K562 (cell line): ENCODE measurements around the gene MRAP2.
"Not testable (repeated sequence)": the region's sequence is repeated elsewhere in the genome, so short reads cannot be mapped to it uniquely, and the experiment has no call there.

Experiments used
- FOXM1 ChIP-seq, 2 experiments: fragments of 450-650 bp in 1 of 2; sonication (generic) in 1 of 2; formaldehyde crosslinking in 1 of 2; IDR thresholded peaks; 2 replicates each; pipeline versions ENCODE4 v1.6.1 to v1.9.0; 2017 to 2022; ENCODE audit warnings: low read depth in 2 of 2, mild to moderate bottlenecking in 2 of 2, missing genetic modification reagents in 1 of 2, moderate library complexity in 1 of 2
- HCFC1 ChIP-seq: IDR thresholded peaks from 2 replicates; pipeline ENCODE4 v1.6.1; 2012; ENCODE audit warnings: low read depth, low read length, improper control_type of control experiment
- KLF16 ChIP-seq: IDR thresholded peaks from 2 replicates; pipeline ENCODE4 v1.6.1; 2016; ENCODE audit warnings: antibody characterized with exemption
- NBN ChIP-seq: fragments of 450-650 bp; IDR thresholded peaks from 2 replicates; pipeline ENCODE4 v1.6.1; 2016; ENCODE audit warnings: low read depth, mild to moderate bottlenecking
- NEUROD1 ChIP-seq: fragments of 150-350 bp; IDR thresholded peaks from 2 replicates; pipeline ENCODE4 v1.6.1; 2014; ENCODE audit warnings: borderline replicate concordance, low read length, low read depth; ENCODE audit not compliant: partially characterized antibody
- RFX1 ChIP-seq: fragments of 450-650 bp; IDR thresholded peaks from 2 replicates; pipeline ENCODE4 v1.6.1; 2016; ENCODE audit warnings: mild to moderate bottlenecking, moderate library complexity
- SIN3A ChIP-seq, 2 experiments: fragments of 150-350 bp in 1 of 2; IDR thresholded peaks; 2 replicates each; pipeline ENCODE4 v1.6.1; 2011 to 2016; ENCODE audit warnings: borderline replicate concordance in 2 of 2, low read depth in 2 of 2, low read length in 2 of 2, mild to moderate bottlenecking in 2 of 2, moderate library complexity in 2 of 2; ENCODE audit not compliant: control insufficient read depth in 1 of 2
- TFE3 ChIP-seq: fragments of 450-650 bp; formaldehyde crosslinking; IDR thresholded peaks from 2 replicates; pipeline ENCODE4 v1.4.0; 2020; ENCODE audit warnings: mild to moderate bottlenecking, mixed read lengths
- ZNF274 ChIP-seq: IDR thresholded peaks from 2 replicates; pipeline ENCODE4 v1.6.1; 2011; ENCODE audit warnings: low read depth, mild to moderate bottlenecking, low read length, moderate library complexity, borderline replicate concordance

- not testable (repeated sequence) for TF ChIP-seq KLF16; ZNF274; FOXM1 (IDR thresholded peaks at IDR 0.05; ENCODE audit: low read depth); FOXM1 (CRISPR knock-in tag; IDR thresholded peaks at IDR 0.05; ENCODE audit: low read depth); HCFC1; TFE3; NBN; SIN3A (IDR thresholded peaks at IDR 0.05; ENCODE audit: borderline replicate concordance in 2 of 2, control insufficient read depth in 1 of 2, low read depth in 2 of 2, low read length in 2 of 2); NEUROD1; RFX1
These were observed 99.8 kb downstream of the MRAP2 start for GRCh38 chr6:84133385-84133784.
